Fibroblast of peridontal ligament (primary cell): ENCODE data around the gene FARP1.
"Not testable (repeated sequence)": the region's sequence is repeated elsewhere in the genome, so short reads cannot be mapped to it uniquely, and the experiment has no call there.

Source experiments
- DNase-seq: peaks from one replicate; pipeline ENCODE4 v3.0.0-alpha.2; 2010; ENCODE audit errors: extremely low read depth

The FARP1 gene

DNA sequence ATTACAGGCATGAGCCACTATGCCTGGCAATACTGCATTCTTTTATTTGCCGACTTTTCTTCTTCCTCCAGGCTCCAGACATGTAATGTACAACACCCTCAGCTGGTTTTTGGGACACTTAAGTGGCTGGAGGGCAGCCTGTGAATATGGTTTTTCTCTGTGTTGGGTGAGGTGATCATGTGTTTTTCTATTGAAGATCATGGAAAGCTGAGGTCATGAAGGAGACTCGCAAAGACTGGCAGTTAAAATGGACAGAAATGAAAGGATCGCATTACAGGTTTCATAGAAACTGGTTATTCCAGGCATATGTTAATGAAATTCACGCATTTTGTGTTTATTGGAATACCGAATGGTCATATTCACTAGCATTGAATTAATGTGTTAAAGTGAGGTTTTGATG is 119.4 kb downstream of the FARP1 start:
- DNase-seq = no peak

DNA sequence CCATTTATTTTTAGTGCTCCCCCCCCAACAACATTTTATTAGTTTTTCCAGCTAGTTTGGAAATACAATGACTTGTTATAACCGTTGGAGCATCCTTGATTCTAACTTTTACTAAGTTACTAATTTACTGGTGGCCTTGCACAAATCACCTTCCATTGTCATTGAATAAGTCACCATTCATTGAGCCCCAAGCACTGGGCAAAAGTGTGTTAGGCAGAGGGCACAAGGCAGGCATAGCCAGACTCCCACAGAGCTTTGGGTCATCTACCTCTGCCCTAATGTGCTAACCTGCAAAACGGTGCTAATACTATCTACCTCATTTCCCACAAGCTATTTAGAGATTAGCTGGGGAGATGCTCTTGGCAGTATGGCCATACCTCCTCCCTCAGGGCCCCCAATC is 120.9 kb downstream of the FARP1 start:
- DNase-seq = no peak

DNA sequence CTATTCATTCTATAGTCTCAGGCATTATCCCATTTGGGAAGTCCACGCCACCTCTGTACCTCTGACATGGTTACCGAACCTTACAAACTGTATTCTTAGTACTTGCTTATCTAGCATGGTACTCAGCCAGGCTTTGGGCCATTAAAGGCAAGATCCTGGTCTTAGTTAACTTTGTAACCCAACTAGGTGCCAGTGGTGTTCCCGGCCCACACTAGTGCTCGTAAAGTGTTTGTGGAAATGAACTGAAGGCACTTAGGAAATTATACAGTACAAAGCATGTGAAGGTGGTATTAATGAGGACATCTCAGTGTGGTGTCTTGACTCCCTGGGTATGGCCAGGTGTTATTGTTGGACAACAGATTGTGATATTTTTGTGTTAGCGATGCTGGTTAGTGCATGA is 122.0 kb downstream of the FARP1 start:
- DNase-seq = no peak

DNA sequence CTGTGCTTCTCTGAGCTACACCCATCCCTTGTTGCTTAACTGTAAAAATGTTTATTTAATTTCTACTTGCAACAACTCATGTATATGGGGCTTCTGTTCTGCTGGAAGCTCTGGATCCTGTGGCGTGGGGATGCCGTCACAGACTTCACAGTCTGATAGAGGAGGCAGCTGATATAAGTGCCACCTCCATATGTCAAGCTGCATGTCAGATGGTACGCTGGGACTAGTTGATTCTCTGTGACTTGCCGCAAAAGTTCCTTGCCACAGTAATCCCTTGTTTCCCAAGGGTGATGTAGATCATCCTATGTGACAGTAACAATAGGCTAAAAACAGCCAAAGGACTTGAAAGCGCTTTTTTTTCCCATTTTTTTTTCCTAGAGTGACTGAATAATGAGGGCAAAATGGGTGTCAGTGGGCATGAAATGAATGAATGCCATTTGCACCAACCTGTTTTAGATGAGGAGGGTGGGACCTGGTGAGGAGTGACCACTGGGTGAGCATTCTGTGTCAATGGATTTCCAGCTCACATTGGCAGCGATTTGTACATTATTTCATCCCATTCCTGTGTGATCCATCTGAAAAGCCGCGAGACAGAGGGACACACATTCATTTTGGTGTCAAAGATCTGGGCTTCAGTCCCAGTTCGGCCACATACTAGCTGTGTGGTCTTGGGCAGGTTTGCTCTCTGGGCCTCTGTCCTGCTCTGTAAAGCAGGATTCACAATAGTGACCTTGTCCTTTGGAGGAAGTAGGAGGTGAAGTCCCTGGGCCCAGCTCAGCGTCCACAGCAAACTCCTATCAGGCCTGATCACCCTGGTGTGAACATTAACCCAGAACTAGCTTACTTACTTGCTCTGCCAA is 123.0 kb downstream of the FARP1 start:
- DNase-seq = peak; percentile 22

DNA sequence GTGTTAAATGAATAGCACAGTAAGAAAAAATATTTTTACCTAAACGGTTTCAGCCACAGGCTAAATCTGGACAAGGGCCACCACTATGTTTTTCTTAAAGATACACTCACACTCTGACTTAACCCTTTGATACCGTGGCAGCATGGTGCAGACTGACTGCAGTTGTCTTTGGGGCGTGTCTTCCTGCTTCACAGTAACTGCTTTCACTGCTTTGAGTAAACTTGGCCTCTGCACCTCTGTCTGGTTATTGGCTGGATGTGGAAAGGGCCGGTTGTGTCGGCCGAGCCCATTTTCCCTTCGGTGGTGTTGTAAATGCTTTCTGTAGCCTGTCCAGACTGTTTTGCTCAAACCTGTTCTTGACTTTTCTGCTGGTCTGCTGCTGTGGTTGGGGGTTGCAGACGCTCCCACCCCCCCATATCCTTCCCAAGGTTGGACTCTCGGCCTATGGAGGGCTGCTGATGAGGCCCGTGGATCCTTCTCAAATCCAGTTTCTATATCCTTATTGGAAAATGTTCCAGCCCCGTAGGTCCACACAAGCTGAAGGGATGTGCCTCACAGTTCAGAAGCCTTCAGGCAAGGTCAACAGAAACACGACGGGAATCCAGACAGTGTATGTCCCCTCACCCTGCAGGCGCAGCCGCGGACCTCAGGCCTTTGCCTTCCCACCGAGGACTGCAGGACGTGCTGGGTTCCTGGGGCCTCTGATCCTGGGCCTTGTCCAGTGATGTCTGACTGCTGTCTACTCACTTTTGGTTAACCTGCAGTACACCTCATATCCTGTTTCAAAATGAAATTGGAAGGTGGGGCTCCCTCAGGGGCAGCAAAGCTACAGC is 124.4 kb downstream of the FARP1 start:
- no peak for DNase-seq

DNA sequence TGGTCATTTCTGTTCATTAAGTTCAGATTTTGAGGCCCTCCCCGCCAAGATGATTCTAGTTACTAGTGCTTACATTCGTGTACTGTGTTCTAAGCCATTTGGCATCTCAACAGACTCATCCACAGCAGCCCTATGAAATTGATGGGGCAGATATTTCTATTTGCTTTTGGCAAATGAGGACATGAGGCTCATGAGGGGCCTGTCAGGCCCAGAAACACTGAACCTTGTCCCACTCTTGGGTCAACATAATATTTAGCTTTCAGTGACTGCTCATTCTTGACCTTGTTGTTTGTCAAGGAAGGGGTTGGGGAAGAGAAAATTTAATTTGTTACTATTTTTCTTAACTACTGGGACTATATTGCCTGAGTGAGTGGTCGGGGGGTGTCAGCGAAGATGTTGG is 126.5 kb downstream of the FARP1 start:
- no peak for DNase-seq

DNA sequence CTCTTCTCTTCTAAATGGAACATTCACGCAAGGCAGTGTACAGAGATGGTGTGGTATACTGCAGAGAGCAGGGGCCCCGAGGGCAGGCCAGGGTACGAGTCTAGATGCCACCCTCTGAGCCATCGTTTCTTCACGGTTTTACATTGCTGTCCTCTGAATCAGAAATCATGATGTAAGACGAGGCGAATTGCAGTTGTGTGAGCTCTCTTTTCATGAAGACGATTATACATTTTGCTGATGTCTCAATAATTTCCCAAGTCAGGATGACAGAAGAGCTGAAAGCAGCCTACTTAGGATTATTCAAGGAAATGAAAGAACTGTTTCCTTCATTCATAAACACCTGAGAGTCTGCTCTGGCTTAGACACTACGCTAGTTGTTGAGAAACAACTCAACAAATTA is 127.9 kb downstream of the FARP1 start:
- DNase-seq = no peak

DNA sequence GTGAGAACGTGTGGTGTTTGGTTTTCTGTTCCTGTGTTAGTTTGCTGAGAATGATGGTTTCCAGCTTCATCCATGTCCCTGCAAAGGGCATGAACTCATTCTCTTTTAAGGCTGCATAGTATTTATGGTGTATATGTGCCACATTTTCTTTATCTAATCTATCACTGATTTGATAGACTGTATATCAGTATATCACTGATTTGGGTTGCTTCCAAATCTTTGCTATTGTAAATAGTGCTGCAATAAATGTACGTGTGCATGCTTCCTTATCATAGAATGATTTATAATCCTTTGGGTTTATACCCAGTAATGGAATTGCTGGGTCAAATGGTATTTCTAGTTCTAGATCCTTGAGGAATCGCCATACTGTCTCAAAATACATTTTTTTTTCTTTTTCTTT is 128.8 kb downstream of the FARP1 start:
- not testable (repeated sequence) for DNase-seq

DNA sequence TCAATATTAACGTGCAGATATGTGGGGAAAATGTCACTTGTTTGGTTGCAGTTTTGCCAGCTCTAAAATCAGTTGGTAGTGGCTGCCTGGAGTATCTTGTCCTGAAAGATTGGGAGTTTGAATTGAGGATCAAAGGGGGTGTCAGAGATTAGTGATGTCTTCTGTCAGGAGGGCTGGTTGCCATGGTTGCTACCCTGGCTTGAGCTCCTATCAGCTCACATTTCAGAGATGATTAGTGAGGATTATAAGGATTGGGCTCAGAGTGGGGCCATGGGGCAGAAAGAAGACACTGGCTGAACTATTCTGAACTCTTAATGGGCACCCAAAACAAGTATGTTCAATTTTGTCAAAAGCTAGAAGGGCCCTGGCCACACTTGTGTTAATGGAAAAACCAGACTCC is 129.7 kb downstream of the FARP1 start:
- no peak for DNase-seq

DNA sequence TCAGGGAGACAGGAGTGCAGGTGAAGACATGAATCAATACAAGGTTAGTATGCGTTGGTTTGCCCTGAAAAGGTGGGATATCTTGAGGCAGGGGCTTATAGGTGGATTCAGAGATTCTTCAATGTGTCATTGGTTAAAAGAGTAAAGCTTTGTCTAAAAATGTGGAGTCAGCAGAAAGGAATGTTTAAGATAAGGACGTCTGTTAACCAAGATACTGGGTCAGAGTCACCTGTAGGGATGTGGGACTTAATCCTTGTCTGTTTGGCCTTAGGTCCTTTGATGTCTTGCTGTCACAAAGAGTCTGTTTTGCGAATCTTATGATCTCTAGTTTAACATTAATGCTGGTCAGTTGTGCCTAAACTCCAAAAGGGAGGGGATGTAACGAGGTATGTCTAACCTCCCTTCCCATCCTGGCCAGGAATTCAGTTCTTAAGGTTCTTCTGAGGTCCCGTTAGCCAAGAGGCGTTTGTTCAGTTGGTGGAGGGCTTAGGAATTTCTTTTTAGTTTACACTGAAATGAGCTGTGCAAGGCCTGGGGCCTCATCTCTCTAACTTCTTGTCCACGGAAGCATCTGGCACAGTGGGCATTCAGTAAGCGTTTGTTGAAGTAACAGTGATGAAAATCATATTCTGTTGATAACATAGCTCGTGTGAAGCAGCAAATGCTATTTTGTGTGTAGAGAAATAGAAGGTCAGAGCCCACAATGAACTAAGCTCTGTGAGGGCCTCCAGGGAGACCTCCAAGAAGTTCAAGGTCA is 130.4 kb downstream of the FARP1 start:
- DNase-seq = no peak

DNA sequence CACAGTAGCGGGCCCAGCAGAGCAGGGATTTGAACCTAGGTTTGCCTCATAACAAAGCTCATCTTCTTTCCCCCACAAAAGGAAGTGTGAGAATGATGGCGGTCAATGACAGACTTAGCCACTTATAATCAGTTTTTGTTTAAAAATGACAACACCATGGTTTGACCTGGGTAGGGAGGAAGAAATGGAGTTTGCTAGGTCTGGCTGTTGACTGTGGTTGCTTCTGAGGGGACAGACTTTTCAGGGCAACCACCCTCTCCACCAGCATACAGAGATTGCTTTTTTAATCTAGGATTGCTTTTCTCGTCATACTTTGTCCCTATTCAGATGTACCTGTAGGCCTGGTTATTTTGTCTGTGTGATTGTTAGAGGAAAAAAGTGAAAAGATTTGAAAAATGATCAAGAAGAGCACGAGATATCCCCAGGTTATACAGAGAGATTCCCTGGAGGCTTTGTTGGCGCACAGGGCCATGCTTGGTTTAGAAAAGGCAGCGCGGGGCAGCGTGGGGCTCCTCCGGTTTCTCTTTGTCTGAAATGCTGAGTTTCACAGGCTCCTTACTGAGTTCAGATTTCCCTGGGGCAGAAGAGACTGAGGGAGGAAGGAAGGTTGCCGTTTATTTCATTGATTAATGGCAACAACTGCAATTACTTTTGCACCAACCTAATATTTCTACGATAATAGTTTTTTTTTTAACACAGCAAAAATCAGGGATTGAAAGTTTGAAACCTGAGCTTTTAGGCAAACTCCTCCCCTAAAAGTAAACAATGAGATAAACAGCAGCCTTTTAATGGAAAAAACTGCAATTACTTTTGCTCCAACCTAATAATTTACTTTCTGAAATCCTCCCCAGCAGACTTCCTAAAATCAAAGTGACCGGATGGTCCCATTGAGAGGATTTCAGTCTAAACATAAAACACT is 131.2 kb downstream of the FARP1 start:
- peak; percentile 56 for DNase-seq

DNA sequence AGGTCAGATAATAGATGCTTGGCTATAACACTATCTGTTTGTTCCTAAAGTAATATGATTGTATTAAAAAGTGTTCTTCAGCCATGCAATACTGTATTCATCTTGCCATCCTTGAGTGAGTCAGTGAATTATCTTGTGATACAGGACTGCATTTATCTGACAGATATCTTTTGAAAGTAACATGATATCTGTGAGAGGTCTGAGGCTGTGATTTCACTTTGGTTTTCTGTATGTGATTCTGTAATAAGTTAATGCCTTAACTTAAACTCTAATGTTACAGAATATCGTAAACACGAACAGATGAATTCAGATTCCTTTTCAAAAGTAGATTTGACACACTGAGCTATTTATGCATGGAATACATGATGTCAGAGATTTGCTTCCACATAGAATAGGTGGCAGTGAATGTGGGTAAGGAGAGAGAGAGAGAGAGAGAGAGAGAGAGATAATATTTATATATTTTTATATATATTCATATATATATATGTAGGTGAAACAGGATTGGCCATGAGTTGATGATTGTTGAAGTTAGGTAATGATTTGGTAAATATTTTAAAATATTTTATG is 132.1 kb downstream of the FARP1 start:
- DNase-seq = peak; percentile 58

DNA sequence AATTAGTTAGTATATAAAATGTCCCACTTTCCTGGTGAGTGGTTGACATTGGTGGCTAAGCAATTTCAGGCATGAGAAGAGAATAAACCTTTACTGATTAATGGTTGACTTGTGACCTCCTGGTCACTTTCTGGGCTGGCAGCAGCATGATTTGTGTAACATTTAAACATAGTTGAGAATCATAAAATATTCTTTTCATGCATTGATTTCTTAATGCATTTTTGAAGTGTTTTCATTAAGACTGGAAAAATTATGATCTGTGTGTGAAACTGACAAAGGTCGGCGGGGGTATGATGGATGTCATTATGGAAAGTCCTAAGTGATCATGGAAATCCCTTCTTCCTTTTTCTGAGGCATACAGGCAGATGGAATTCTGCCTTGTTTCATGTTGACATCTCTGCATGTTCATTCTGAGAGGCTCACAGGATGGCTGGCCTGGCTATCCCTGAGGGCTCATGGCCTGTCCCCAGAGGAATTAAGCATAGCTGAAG is 132.8 kb downstream of the FARP1 start:
- DNase-seq = peak; percentile 44

DNA sequence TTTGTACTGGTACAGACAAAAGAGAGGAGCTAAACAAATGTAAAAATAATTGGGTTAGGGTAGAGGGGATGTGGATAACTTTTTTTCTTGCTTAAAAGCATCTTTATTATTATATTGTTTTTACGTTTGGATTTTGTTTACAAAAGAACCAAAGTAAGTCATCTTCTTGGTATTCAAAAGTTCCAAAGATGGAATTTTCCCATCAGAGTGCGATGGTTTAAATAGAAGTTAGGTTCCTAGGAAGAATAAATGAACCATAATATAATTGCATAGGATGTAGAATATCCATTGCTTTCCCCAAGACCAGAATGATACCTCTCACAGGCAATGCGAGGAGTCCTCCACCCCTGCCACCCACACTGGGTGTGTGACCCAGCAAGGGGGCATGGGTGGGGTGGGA is 133.6 kb downstream of the FARP1 start:
- no peak for DNase-seq

DNA sequence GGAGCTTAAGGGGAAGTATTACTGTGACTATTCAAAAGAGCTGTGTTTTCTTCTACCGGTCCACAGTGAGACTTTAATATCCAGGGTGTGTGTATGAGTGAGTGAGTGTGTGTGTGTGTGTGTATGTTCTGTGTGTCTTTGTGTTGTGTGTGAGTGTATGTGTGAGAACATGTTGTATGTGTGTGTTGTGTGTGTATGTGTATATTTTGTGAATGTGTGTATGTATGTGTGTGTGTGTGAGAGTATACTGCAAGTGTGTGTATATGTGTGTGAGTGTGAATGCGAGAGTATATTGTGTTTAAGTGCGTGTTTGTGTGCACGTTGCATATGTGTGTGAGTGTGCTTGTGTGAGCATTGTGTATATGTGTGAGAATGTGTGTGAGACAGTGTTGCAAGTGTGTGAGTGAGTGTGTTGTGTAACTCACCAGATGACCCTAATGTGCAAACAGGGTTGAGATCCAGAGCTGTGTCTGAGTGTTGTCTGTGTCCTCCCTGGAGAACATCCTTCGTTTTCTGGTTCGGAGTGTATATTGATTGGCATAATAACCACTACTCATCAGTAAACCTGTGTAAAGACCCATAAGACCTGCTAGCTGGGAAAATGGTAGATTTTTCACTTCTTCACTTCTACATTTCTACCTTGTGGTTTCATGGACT is 135.3 kb downstream of the FARP1 start:
- no peak for DNase-seq

DNA sequence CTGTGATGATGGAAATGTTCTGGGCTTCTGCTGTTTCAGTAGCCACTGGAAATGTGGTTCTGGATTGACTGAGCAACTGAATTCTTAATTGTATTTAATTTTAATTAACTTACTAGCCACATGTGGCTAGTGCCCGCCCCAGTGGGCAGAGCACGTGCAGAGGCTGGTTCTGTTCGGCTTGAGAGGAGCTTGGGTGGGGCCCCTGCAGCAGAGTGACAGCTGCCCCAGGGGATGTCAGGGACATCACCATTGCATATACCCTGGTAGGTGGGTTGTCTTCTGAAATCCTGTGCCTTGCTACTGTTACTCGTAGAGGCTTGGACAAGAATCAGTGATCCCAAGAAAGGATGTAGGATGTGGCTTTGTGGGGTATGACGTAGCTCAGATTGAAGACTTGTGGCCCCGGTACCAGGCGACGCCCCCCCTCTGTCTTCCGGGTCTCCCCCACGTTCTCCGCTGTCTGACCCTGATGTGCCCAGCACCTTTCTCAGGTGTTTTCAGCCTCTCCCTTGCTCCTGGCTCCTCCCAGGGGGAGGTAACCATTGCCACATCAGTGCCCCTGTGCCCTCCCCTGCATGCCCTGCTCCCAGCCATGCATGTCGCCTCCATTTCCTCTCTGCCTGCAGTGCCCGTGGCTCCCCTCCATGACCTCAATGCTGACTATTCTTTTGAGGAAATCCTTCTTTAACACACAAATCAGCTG is 136.7 kb downstream of the FARP1 start:
- no peak for DNase-seq

DNA sequence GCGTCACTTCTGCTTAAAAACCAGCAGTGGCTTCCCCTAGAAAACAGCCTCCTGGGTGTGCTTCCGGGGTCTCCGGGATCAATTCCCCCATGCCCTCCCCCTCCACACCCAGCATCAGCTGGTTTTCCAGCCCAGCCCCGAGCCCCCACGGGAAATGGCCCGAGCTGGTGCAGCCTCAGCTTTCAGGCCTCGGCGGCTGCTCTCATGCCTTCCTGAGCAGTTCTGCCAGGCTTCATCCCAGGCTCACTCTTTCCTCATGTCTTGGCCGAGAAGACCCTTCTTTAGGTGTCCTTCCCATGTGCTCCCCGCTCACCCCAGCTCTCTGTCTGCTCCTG is 137.2 kb downstream of the FARP1 start:
- DNase-seq = no peak

DNA sequence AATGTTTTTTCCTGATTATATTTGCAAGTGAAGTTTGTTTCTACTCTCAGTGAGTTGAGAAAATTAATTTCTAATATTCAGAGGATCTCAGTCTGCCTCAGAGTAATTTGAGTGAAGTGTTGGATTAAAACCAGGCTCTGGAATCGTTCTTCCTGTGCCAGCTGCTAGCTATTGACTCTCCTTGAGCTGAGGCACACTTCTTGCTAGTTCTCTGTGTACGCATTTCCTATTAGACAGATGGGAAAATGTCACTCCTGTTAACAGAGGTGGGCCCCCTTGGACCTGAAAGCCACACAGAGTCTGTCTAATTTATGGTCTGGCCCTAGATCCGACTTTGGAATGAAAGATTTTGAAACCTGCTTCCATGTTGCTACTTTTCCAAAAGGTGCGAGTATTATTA is 141.8 kb downstream of the FARP1 start:
- no peak for DNase-seq

DNA sequence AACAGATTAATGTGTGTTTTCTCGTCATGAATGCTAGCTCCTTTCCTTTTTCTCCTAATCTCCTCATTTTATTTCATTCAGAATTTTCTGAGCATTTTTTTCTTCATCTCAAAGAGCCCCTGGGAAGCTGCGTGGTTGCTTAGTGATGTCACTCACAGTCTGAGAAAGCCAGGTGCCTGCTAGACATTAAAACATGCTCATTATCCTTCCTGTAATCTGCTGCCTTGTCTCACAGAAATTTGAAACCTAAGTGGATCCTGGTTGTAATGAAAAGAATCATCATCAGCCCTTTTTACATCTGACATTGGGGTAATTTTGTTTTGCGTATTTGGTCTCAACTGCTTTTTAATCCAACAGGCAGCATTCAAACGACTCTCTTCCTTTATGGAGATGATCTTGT is 142.4 kb downstream of the FARP1 start:
- no peak for DNase-seq
